Erythroblast (primary cell): ENCODE data around the gene SETD3.
A peak's percentile ranks its signal among the peaks of the same experiment; 100 is the strongest.

Source experiments
- DNase-seq, 2 experiments: peaks; one replicate each; lab custom pipeline; 2025; lab: John Stamatoyannopoulos, UW
- GATA1 ChIP-seq: IDR thresholded peaks from 2 replicates; pipeline ENCODE4 v1.6.1; 2011; ENCODE audit warnings: low read depth, mild to moderate bottlenecking, control low read depth, low read length, moderate library complexity
- POLR2A ChIP-seq: IDR thresholded peaks from 2 replicates; pipeline ENCODE4 v1.6.1; 2011; ENCODE audit warnings: mild to moderate bottlenecking, low read length

Gene SETD3

DNA sequence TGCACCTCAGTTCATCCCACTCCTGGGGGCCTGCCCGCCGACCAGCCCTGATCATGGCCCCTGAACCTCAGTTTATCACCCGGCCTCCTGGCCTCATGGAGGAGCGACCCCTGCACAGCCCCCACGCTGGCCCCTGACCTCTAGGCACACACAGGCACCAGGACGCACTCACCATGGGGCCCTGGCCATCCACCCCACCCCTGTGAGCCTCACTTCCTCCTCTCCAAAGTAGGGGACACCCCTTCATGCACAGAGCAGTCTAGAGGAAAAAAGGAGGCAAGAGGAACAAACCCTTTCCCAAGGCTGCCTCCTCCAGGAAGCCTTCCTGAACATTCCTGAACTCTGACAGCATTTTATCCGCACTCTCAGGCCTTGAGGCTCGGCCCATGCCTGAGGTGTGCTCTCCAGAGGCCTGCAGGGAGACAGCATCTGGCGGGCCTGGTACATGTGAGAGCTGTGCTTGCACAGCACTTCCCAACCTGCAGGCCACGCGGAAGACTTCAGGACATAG is 40.0 kb upstream of the SETD3 start:
- no peak for DNase-seq
- TF ChIP-seq POLR2A (no peak), GATA1 (no peak)

- TF ChIP-seq POLR2A (no peak), GATA1 (no peak)
- DNase-seq: no peak
Observed at GRCh38 chr14:99519931-99520421, 39.3 kb upstream of the SETD3 start.

DNA sequence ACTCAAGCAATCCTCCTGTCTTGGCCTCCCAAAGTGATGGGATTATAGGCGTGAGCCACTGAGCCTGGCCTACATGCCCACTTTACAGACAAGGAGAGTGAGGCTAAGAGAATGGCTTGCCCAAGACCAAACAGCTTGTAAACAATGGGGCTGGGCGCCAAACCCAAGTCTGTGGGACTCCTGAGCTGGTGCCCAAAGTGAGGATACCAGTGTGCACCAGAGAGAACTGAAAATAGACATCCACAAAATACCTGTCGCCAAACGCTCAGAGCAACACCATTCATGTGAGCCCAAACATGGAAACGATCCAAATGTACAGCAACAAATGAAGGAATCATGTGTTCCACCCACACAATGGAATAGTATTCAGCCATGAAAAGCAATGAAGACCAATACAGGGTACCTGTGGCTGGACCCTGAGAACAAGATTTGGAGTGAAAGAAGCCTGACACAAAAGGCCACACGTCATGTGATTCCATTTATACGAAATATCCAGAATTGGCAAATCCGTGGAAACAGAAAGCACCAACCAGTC is 38.8 kb upstream of the SETD3 start:
- TF ChIP-seq GATA1: no peak
- no peak for TF ChIP-seq POLR2A
- DNase-seq: no peak

- DNase-seq: peak; percentile 48 to 80
- TF ChIP-seq GATA1 (no peak), POLR2A (no peak)
Observed at GRCh38 chr14:99518441-99519346, 38.0 kb upstream of the SETD3 start.

DNA sequence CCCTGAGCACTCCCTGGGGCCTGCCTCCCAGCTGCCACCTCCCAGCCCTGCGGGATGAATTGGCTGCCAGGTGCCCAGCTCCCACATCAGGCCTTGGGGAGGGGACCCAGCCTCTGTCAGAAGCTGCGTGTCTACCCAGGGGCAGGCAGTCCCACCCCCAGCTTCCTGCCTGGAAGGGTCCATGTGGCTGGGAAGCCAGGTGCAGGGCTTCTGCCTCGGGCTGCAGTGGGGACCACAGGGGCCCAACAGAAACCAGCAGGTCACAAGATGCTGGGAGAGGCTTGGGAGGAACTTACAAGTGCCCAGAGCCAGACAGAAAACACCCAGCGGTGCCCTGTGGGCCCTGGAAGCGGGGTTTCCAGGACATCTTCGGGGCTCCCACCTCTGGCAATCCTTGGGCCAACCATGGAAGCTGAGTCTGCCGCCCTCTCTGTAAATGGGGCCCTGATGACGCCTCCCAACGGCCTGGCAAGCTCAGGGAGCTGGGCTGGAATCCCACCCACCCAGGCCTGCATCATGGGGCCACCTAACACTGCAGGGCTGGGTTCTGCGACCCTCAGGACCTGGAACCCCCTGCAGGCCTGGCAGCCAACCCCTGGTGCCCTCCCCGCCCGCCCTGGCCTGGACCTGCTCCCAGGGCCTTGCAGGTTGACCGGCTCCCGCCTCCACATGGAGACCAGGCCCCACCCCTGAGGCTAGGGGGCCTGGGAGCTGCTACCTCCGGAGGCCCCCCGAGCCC is 37.2 kb upstream of the SETD3 start:
- TF ChIP-seq POLR2A (no peak), GATA1 (no peak)
- DNase-seq: no peak

- TF ChIP-seq GATA1 (no peak), POLR2A (no peak)
- DNase-seq: no peak
Observed at GRCh38 chr14:99516871-99517642, 36.4 kb upstream of the SETD3 start.

DNA sequence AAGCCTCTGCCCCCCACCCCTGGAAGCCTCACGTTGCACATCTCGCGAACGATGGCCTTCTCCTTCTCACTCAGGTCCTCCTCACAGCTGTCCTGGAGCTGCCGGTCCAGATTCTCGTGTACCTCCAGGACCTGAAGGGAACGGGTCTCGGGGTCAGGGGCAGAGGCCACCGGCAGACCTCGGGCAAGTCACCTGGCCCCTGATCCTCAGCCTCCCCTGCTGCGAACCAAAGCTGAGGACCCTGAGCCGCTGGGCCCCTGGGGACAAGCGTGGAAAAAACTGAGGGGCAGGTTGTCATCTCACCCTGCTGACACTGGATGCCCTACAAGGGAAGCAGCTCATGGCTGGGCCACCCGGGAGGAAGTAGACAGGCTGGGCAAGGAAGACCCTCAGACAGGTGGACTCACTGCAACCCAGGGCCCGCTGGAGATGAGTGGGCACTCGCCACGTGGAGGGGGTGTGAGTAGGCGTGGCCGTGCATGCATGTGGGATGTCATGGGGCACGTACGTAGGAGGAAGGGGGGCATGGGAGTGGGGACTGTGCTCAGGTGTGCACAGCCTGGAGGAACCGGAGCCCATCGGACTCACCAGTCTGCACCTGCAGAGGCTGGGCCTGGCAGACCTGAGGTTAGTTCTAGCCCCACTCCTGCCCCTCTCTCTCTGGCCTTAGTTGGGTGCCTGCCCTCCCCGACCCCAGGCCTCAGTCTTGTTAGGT is 35.7 kb upstream of the SETD3 start:
- TF ChIP-seq GATA1: no peak
- no peak for TF ChIP-seq POLR2A
- no peak for DNase-seq

DNA sequence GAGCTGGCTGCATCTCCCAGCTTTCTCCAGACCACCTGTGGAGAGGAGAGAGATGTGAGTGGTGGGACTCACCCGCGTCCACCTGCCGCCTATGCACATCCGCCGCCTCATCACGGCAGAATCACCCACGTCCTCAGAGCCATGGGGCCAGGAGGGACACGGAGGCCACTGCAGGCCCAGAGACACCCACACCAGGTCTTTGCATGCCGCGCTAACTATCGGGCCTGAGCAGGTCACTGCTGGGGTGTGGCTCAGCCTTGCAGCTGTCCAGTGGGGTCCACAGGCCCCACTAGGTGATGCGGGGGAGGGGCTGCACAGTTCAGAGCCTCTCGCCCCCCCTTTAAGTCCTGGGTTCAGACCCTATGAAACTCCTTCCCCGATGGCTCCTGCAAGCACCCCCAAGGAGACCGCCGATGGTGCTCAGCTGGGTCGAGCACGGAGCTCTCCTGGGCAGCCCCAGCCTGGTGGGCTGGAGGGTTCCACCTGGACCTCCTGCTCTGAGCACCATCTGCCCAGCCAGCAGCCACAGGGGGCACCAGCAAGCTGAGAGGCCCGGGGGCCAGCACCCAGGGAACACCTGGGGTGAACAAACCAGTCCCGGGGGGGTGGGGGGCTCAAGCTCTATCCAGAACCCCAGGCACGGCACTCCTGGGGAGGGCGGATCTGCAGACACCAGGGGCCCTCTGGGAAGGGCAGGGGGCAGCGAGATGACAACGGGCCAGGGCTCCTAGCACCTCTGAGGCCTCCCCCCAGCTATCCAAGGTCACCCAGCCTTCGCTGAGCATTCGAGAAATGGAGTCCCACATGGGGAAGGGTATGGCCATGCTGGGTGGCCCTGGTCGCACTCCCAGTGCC is 34.9 kb upstream of the SETD3 start:
- TF ChIP-seq POLR2A: no peak
- TF ChIP-seq GATA1: no peak
- no peak for DNase-seq

DNA sequence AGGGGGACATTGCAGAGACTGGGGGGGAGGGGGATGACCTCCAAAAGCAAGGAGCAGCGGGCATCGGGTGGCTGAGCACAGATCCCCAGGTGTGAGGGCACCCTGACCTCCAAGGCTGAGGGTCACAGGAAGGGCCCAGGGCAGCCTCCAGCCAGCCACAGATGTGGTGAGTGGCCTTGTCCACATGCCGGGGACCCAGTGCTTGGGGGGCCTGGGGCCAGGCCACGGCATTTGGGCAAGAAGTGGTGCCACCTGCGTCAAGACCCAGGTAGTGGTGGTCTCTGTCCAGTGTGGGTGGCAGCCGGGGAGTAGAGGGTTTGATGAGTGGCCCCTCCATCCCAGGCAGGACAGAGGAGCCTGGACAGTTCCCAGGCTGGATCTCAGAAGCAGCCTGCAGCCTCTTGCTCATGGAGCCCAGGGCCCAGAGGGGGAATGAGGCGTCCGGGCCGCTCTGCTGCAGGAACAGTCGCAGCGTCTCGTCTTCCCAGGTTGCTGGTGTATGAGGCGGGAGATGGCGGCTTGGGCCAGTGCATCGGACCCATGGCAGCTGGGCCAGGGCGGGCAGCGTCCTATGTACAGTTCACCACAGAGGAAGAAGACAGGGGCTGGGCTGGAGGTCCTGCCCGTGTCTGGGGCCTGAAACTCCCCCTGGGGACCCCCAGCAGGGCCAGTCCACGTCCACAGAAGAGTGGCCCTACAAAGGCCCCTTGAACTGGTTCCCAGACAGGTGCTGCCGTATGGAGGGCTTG is 34.1 kb upstream of the SETD3 start:
- no peak for DNase-seq
- no peak for TF ChIP-seq GATA1
- TF ChIP-seq POLR2A: no peak

DNA sequence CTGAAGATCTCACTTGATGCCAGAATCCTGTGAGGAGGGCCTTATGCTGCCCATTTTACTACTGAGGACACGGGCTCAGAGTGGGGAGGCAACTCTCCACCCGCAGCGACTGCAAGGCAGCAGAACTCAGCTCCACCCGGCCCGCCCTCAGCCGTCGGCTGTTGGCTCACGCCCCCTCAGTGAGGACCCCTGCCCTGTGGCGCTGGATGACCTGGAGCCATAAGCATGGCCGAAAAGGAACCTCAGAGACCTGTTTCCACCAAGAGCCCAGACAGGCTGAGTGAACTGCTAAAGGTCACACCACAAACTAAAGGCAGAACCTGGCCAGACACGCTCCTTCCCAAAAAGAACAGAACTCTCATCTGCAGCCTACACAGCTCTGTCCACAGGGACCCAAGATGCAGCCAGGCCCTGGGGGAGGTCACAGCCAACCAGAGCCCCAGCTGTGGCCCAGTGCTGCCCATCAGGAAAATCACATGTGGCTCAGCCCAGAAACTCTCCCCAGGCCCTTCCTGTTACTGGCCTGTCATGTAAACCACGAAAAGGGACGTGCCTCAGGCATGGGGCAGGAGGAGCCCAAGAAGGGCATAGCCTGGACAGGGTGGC is 33.4 kb upstream of the SETD3 start:
- no peak for DNase-seq
- no peak for TF ChIP-seq POLR2A
- no peak for TF ChIP-seq GATA1
